Activated naive CD8-positive, alpha-beta T cell treated with anti-CD3 and anti-CD28 coated beads, Interleukin-2, amount 50 U/mL, for 24 hours (primary cell): ENCODE data around the gene ITGB4.
"Not testable (repeated sequence)": the region's sequence is repeated elsewhere in the genome, so short reads cannot be mapped to it uniquely, and the experiment has no call there.

ENCODE experiments used
- ATAC-seq: fragments of 150-1000 bp; cut with Tn5 transposase; one replicate; pipeline ENCODE4 v1.10.0; 2021
- DNase-seq: peaks from one replicate; pipeline ENCODE4 v3.0.0; 2021
- H3K27ac Mint-ChIP-seq: one replicate; pipeline ENCODE4 v1.8.0; 2021; ENCODE audit warnings: mild to moderate bottlenecking, mixed read lengths
- H3K27me3 Mint-ChIP-seq: one replicate; pipeline ENCODE4 v1.8.0; 2021; ENCODE audit warnings: mixed read lengths
- H3K36me3 Mint-ChIP-seq: one replicate; pipeline ENCODE4 v1.8.0; 2021; ENCODE audit warnings: low read depth, mixed read lengths
- H3K4me1 Mint-ChIP-seq: one replicate; pipeline ENCODE4 v1.8.0; 2021; ENCODE audit warnings: mixed read lengths
- H3K4me3 Mint-ChIP-seq: one replicate; pipeline ENCODE4 v1.8.0; 2021; ENCODE audit warnings: mild to moderate bottlenecking, moderate library complexity, mixed read lengths
- H3K9me3 Mint-ChIP-seq: one replicate; pipeline ENCODE4 v1.8.0; 2021; ENCODE audit warnings: mixed read lengths

Gene ITGB4

GRCh38 chr17:75773808-75774470 is 52.7 kb downstream of the ITGB4 start:
- DNase-seq (no peak), ATAC-seq (no peak)
- Mint-ChIP-seq H3K4me3 (no peak overlapping the region), H3K9me3 (no peaks in the 10 kb centered on the region), H3K4me1 (peaks cover 25% of the 10 kb centered on the region), H3K27ac (no peak overlapping the region), H3K27me3 (no peaks in the 10 kb centered on the region), H3K36me3 (peaks cover 33% of the 10 kb centered on the region)

GRCh38 chr17:75774471-75774990 is 53.3 kb downstream of the ITGB4 start:
- Mint-ChIP-seq H3K27me3 (no peaks in the 10 kb centered on the region), H3K9me3 (no peaks in the 10 kb centered on the region), H3K36me3 (peaks cover 33% of the 10 kb centered on the region), H3K27ac (peak overlapping the region; percentile 72), H3K4me1 (peaks cover 26% of the 10 kb centered on the region), H3K4me3 (no peak overlapping the region)
- no peak for ATAC-seq
- no peak for DNase-seq

- Mint-ChIP-seq H3K36me3 (peaks cover 37% of the 10 kb centered on the region), H3K27me3 (no peaks in the 10 kb centered on the region), H3K4me3 (no peak overlapping the region), H3K9me3 (no peaks in the 10 kb centered on the region), H3K27ac (peak overlapping the region; percentile 2), H3K4me1 (peaks cover 32% of the 10 kb centered on the region)
- ATAC-seq (no peak), DNase-seq (peak; percentile 19)
These were observed 53.9 kb downstream of the ITGB4 start for GRCh38 chr17:75774991-75775668.

- Mint-ChIP-seq H3K27ac (peak overlapping the region; percentile 85), H3K27me3 (no peaks in the 10 kb centered on the region), H3K4me3 (peak overlapping the region; percentile 96), H3K9me3 (no peaks in the 10 kb centered on the region), H3K36me3 (peaks cover 37% of the 10 kb centered on the region), H3K4me1 (peaks cover 37% of the 10 kb centered on the region)
- DNase-seq (peak; percentile 26), ATAC-seq (no peak)
These were observed 55.4 kb downstream of the ITGB4 start for GRCh38 chr17:75776386-75777295.

GRCh38 chr17:75777296-75777922 is 56.1 kb downstream of the ITGB4 start:
- Mint-ChIP-seq H3K9me3 (no peaks in the 10 kb centered on the region), H3K4me1 (peaks cover 42% of the 10 kb centered on the region), H3K27ac (peak overlapping the region; percentile 85), H3K36me3 (peaks cover 37% of the 10 kb centered on the region), H3K27me3 (no peaks in the 10 kb centered on the region), H3K4me3 (peak overlapping the region; percentile 96)
- no peak for ATAC-seq
- no peak for DNase-seq

- not testable (repeated sequence) for DNase-seq, H3K27me3 Mint-ChIP-seq, ATAC-seq, H3K9me3 Mint-ChIP-seq
- peaks cover 51% of the 10 kb centered on the region for H3K4me1 Mint-ChIP-seq
- peak overlapping the region; percentile 91 for H3K27ac Mint-ChIP-seq
- peaks cover 37% of the 10 kb centered on the region for H3K36me3 Mint-ChIP-seq
- peak overlapping the region; percentile 96 for H3K4me3 Mint-ChIP-seq
These were observed 57.0 kb downstream of the ITGB4 start for GRCh38 chr17:75778066-75778860.

- DNase-seq (peak; percentile 78), ATAC-seq (peak; percentile 3)
- Mint-ChIP-seq H3K4me3 (peak overlapping the region; percentile 96), H3K4me1 (peaks cover 57% of the 10 kb centered on the region), H3K27ac (peak overlapping the region; percentile 91), H3K27me3 (no peaks in the 10 kb centered on the region), H3K9me3 (no peaks in the 10 kb centered on the region), H3K36me3 (peaks cover 37% of the 10 kb centered on the region)
These were observed 57.6 kb downstream of the ITGB4 start for GRCh38 chr17:75778861-75779249.

GRCh38 chr17:75779250-75779986 is 58.2 kb downstream of the ITGB4 start:
- Mint-ChIP-seq H3K27me3 (no peaks in the 10 kb centered on the region), H3K4me1 (peaks cover 62% of the 10 kb centered on the region), H3K27ac (peak overlapping the region; percentile 99), H3K4me3 (peak overlapping the region; percentile 96), H3K9me3 (no peaks in the 10 kb centered on the region), H3K36me3 (peaks cover 37% of the 10 kb centered on the region)
- DNase-seq (peak; percentile 93), ATAC-seq (peak; percentile 76)

GRCh38 chr17:75779987-75780889 is 59.0 kb downstream of the ITGB4 start:
- Mint-ChIP-seq H3K27ac (peak overlapping the region; percentile 99), H3K36me3 (peaks cover 37% of the 10 kb centered on the region), H3K27me3 (no peaks in the 10 kb centered on the region), H3K9me3 (no peaks in the 10 kb centered on the region), H3K4me1 (peaks cover 67% of the 10 kb centered on the region), H3K4me3 (peak overlapping the region; percentile 96)
- ATAC-seq (no peak), DNase-seq (no peak)

- H3K9me3 Mint-ChIP-seq = no peaks in the 10 kb centered on the region
- ATAC-seq (no peak), DNase-seq (no peak)
- peak overlapping the region; percentile 80 for H3K4me3 Mint-ChIP-seq
- no peaks in the 10 kb centered on the region for H3K27me3 Mint-ChIP-seq
- peak overlapping the region; percentile 100 for H3K27ac Mint-ChIP-seq
- peaks cover 18% of the 10 kb centered on the region for H3K36me3 Mint-ChIP-seq
- peaks cover 70% of the 10 kb centered on the region for H3K4me1 Mint-ChIP-seq
These were observed 62.0 kb downstream of the ITGB4 start for GRCh38 chr17:75783069-75783783.

GRCh38 chr17:75783803-75784472 is 62.7 kb downstream of the ITGB4 start:
- Mint-ChIP-seq H3K27me3 (no peaks in the 10 kb centered on the region), H3K4me3 (peak overlapping the region; percentile 80), H3K9me3 (no peaks in the 10 kb centered on the region), H3K4me1 (peaks cover 68% of the 10 kb centered on the region), H3K36me3 (peaks cover 11% of the 10 kb centered on the region), H3K27ac (peak overlapping the region; percentile 100)
- DNase-seq = peak; percentile 11
- ATAC-seq = no peak
